H1 (cell line): ENCODE data around the gene RNF133.

Experiments
- ATF2 ChIP-seq: IDR thresholded peaks from 2 replicates; pipeline ENCODE4 v1.6.1; 2012; ENCODE audit warnings: low read length, inconsistent platforms
- ATF3 ChIP-seq: IDR thresholded peaks from 2 replicates; pipeline ENCODE4 v1.6.1; 2011; ENCODE audit warnings: low read depth, mild to moderate bottlenecking, low read length; ENCODE audit not compliant: insufficient read depth
- BCL11A ChIP-seq, 2 experiments: IDR thresholded peaks; one replicate each; pipeline ENCODE4 v1.6.1; 2011; ENCODE audit warnings: low read depth in 2 of 2, low read length in 2 of 2, mild to moderate bottlenecking in 2 of 2
- CEBPB ChIP-seq: IDR thresholded peaks from 2 replicates; pipeline ENCODE4 v1.6.1; 2012; ENCODE audit warnings: low read depth, low read length
- CHD1 ChIP-seq: IDR thresholded peaks from 2 replicates; pipeline ENCODE4 v1.6.1; 2012; ENCODE audit warnings: low read depth, low read length, improper control_type of control experiment
- CTCF ChIP-seq, 3 experiments: IDR thresholded peaks; 1 replicate in 2 of 3; 2 replicates in 1 of 3; pipeline versions ENCODE4 v1.5.1 to v1.6.1; 2011; ENCODE audit warnings: low read length in 3 of 3, mild to moderate bottlenecking in 3 of 3, inconsistent platforms in 2 of 3, low read depth in 1 of 3, moderate library complexity in 1 of 3; ENCODE audit not compliant: insufficient read depth in 1 of 3; ENCODE audit errors: control extremely low read depth in 1 of 3
- E2F6 ChIP-seq: IDR thresholded peaks from 2 replicates; pipeline ENCODE4 v1.6.1; 2012; ENCODE audit warnings: inconsistent platforms
- NRF1 ChIP-seq: IDR thresholded peaks from 2 replicates; pipeline ENCODE4 v1.6.1; 2011; ENCODE audit warnings: mild to moderate bottlenecking, low read depth, low read length, improper control_type of control experiment
- POLR2A ChIP-seq, 2 experiments: IDR thresholded peaks; 1 replicate in 1 of 2; 2 replicates in 1 of 2; pipeline ENCODE4 v1.6.1; 2011; ENCODE audit warnings: low read depth in 2 of 2, low read length in 2 of 2, mild to moderate bottlenecking in 2 of 2; ENCODE audit errors: control extremely low read depth in 1 of 2
- POLR2AphosphoS5 ChIP-seq: IDR thresholded peaks from 2 replicates; pipeline ENCODE4 v1.6.1; 2011; ENCODE audit warnings: low read depth, low read length
- RFX5 ChIP-seq: IDR thresholded peaks from 2 replicates; pipeline ENCODE4 v1.6.1; 2011; ENCODE audit warnings: low read depth, low read length, improper control_type of control experiment, borderline replicate concordance
- SIX5 ChIP-seq: IDR thresholded peaks from 2 replicates; pipeline ENCODE4 v1.6.1; 2011; ENCODE audit warnings: mild to moderate bottlenecking, low read depth, low read length
- SP2 ChIP-seq: IDR thresholded peaks from 2 replicates; pipeline ENCODE4 v1.6.1; 2012; ENCODE audit warnings: mild to moderate bottlenecking, low read length, inconsistent platforms
- ZNF274 ChIP-seq: IDR thresholded peaks from 2 replicates; pipeline ENCODE4 v1.7.0; 2012; ENCODE audit warnings: low read length, borderline replicate concordance; ENCODE audit errors: extremely low read depth

- TF ChIP-seq POLR2A (IDR thresholded peaks at IDR 0.05; ENCODE audit: control extremely low read depth in 1 of 2, low read depth in 2 of 2, low read length in 2 of 2): no peak
- TF ChIP-seq POLR2AphosphoS5: no peak
- no peak for TF ChIP-seq CTCF (IDR thresholded peaks at IDR 0.05; ENCODE audit: control extremely low read depth in 1 of 3, insufficient read depth in 1 of 3, low read depth in 1 of 3, low read length in 3 of 3)
- TF ChIP-seq NRF1: no peak
- no peak for TF ChIP-seq ATF3
- no peak for TF ChIP-seq SIX5
- no peak for TF ChIP-seq ZNF274
- no peak for TF ChIP-seq CHD1
- no peak for TF ChIP-seq ATF2
- no peak for TF ChIP-seq RFX5
- no peak for TF ChIP-seq CEBPB
- no peak for TF ChIP-seq BCL11A (IDR thresholded peaks at IDR 0.05; ENCODE audit: low read depth in 2 of 2, low read length in 2 of 2)
- TF ChIP-seq SP2: no peak
- TF ChIP-seq E2F6: no peak
These were observed 3.1 kb downstream of the RNF133 start for GRCh38 chr7:122695816-122696215.
